Activated naive CD4-positive, alpha-beta T cell treated with anti-CD3 and anti-CD28 coated beads, Interleukin-2, amount 50 U/mL, for 72 hours (primary cell): Measurements from ENCODE around the gene PEX11B. TPM values are rescaled to one million over a fixed set of nuclear protein-coding genes. Genes with fewer than 3 reads are reported as not detected.
"Not testable (repeated sequence)": the region's sequence is repeated elsewhere in the genome, so short reads cannot be mapped to it uniquely, and the experiment has no call there.

Experiments used
- ATAC-seq, 2 donors: fragments of 150-1000 bp; cut with Tn5 transposase; 2 replicates each; pipeline ENCODE4 v1.10.0; 2021; ENCODE audit warnings: mild to moderate bottlenecking in 2 of 2, moderate library complexity in 2 of 2
- DNase-seq, 2 donors: peaks; one replicate each; pipeline ENCODE4 v3.0.0; 2021 to 2022; ENCODE audit warnings: low spot score in 2 of 2
- H3K27ac Mint-ChIP-seq, 2 donors: one replicate each; pipeline ENCODE4 v1.8.0; 2022; ENCODE audit warnings: mild to moderate bottlenecking in 2 of 2, mixed read lengths in 2 of 2
- H3K36me3 Mint-ChIP-seq, 2 donors: one replicate each; pipeline ENCODE4 v1.8.0; 2022; ENCODE audit warnings: mixed read lengths in 2 of 2
- H3K9me3 Mint-ChIP-seq, 2 donors: one replicate each; pipeline ENCODE4 v1.8.0; 2022; ENCODE audit warnings: mixed read lengths in 2 of 2
- total RNA-seq, 2 donors: library from RNA; stranded (reverse); gene quantifications; one replicate each; pipeline ENCODE4 v1.2.3, GENCODE V29; 2022

Gene PEX11B
- total RNA-seq, 2 donors from 2014 or later, result 17.9 to 36.1 TPM

DNA sequence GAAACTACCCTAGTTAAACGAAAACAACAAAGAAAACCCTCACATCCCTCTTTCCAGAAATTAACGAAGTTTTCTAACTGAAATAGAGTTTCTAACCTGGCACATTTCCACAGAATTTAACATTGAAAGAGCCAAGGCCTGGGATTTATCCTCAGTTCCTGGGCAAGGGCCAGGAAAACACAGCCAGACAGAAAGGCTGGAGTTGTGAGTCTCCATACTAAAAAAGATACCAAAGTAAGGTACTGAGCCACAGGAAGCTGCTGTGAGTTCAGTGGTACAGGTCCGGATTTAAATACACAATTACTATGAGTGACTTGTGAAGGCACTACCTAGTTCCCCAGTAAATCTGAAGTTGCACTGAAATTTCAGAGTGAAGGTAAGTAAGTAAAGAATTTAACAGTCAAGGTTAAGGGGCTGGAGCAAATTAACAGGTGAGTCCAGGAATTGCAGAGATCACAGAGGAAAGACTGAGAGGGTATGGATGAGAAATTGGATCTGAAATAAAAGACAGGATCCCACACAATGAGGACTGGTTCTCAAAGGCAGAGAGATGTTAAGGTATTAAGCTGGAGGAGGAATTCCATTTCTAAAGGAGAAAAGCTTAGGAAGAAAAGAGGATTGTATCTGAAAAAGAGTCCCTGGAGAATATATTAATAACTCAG is 38.4 kb upstream of the PEX11B start:
- DNase-seq (no peak), ATAC-seq (no peak)
- Mint-ChIP-seq H3K27ac (peak overlapping the region; percentile 39 to 73), H3K36me3 (peaks cover 7 to 11% of the 10 kb centered on the region in 2 donors), H3K9me3 (no peaks in the 10 kb centered on the region)

DNA sequence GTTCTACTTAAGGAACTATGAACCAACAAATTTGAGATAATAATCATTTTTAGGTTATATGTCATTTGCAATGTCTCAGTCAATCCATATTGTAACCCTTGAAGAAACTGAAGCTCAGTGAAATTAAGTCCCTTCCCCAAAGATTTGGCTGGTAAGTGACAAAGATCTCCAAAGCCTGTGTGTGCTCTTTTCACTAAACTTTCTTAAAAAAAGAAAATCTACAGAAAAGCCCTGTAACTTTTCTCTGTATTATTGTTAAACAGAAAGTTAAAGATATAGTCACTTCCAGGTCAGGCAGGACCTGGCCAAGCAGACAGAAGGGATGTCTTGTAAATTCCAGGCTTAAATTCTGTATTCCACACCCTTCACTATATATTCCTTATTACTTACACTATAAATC is 37.8 kb upstream of the PEX11B start:
- Mint-ChIP-seq H3K9me3 (no peaks in the 10 kb centered on the region), H3K27ac (peak overlapping the region in 1 of 2 donors; percentile 73), H3K36me3 (peaks cover 7 to 11% of the 10 kb centered on the region in 2 donors)
- no peak for ATAC-seq
- no peak for DNase-seq

- Mint-ChIP-seq H3K36me3 (peaks cover 6 to 7% of the 10 kb centered on the region in 2 donors), H3K9me3 (no peaks in the 10 kb centered on the region), H3K27ac (no peak overlapping the region)
- DNase-seq, result no peak
- no peak for ATAC-seq
Observed at GRCh38 chr1:145955436-145955835, 36.9 kb upstream of the PEX11B start.

DNA sequence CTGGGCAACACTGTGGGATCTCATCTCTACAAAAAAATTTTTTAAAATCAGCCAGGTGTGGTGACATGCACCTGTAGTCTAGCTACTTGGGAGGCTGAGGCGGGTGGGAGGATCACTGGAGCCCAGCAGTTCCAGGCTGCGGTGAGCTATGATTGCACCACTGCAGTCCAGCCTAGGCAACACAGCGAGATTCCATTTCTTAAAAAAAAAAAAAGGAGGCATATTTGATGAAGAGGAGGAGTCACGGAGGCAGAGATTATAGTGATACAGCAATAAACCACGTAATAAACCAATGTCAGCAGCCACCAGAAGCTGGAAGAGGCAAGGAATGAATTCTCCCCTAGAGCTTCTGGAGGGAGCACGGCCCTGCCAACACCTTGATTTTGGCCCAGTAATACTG is 35.3 kb upstream of the PEX11B start:
- Mint-ChIP-seq H3K9me3 (no peaks in the 10 kb centered on the region), H3K27ac (no peak overlapping the region), H3K36me3 (peaks cover 6 to 7% of the 10 kb centered on the region in 2 donors)
- ATAC-seq (no peak), DNase-seq (no peak)

DNA sequence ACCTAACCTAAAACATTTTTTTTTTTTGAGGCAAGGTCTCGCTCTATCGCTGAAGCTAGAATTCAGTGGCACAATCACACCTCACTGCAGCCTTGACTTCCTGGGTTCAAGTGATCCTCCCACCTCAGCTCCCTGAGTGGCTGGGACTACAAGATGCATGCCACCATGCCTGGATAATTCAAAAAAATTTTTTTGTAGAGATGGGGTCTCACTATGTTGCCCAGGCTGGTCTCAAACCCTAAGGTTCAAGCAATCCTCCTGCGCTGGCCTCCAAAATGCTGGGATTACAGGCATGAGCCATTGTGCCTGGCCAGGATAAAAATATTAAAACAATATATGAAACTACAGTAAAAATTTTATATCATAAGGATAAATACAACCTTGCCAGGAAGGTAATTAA is 34.4 kb upstream of the PEX11B start:
- no peak overlapping the region for H3K27ac Mint-ChIP-seq
- H3K36me3 Mint-ChIP-seq, result peaks cover 6 to 7% of the 10 kb centered on the region in 2 donors
- ATAC-seq, result no peak
- no peaks in the 10 kb centered on the region for H3K9me3 Mint-ChIP-seq
- no peak for DNase-seq

DNA sequence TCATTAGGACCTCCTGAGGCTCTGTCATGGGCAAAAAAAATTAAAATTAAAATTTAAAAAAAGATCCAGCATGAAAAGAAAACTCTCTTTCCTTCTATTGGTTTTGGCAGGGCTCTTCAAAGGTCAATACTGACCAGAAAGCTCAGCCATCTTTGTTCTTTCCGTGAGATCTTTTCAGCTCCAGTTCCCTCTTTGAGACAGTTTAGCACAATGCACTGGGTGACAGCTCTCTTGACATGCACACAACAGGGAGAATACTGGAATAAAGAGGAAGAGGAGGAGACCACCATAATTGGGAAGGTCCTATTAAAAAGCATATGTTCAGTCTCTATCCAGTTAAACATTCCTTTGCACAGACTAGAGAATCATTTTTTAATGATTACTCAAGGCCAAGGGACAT is 33.0 kb upstream of the PEX11B start:
- Mint-ChIP-seq H3K36me3 (no peaks in the 10 kb centered on the region), H3K27ac (no peak overlapping the region), H3K9me3 (no peaks in the 10 kb centered on the region)
- ATAC-seq, result no peak
- no peak for DNase-seq

- no peak overlapping the region for H3K27ac Mint-ChIP-seq
- DNase-seq, result no peak
- no peaks in the 10 kb centered on the region for H3K9me3 Mint-ChIP-seq
- H3K36me3 Mint-ChIP-seq, result no peaks in the 10 kb centered on the region
- no peak for ATAC-seq
Observed at GRCh38 chr1:145949219-145949618, 30.7 kb upstream of the PEX11B start.

DNA sequence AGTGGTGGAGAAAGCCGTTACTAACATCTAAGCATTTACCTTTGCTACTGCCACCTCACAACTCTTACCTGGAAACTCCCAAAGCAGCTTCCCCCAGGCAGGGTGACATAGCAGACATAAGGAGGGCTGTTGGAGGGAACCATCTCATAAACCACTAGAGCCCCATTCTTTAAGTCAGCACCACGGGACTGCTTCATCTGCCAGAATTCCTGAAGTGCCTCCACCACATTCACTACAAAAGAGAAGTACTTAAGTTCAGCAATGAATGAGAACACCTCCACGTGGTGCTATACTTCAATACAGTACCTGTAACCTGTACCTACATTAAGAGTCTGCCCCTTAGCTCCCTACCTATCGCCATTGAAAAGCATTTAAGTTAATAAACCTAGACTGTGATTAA is 29.0 kb upstream of the PEX11B start:
- DNase-seq, result no peak
- Mint-ChIP-seq H3K27ac (no peak overlapping the region), H3K9me3 (no peaks in the 10 kb centered on the region), H3K36me3 (no peaks in the 10 kb centered on the region)
- no peak for ATAC-seq

DNA sequence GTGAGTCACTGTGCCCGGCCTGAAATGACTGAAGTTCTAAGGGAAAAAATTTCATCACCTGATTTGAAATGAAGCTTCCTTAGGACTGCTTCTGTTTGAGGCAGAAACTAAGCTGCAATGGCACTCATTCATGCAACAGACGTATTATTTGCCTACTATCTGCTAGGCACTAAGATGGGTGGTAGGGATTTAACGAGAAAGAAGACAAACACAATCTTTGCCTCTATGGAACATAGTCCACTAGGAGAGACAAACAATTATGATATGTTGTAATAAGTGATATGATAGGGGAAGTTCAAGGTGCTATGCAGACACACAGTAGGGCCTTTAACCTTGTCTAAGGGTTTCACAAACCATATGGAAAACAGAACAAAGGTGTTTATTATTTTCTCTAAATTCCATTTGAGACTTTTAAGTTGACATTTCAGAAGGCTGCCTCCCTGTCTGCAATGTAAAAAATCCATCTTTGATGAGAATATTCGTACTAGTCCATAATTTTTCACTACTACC is 28.0 kb upstream of the PEX11B start:
- ATAC-seq (no peak), DNase-seq (no peak)
- Mint-ChIP-seq H3K9me3 (no peaks in the 10 kb centered on the region), H3K36me3 (no peaks in the 10 kb centered on the region), H3K27ac (peak overlapping the region in 1 of 2 donors; percentile 69)

GRCh38 chr1:145944532-145944931 is 26.0 kb upstream of the PEX11B start:
- H3K9me3 Mint-ChIP-seq, result no peaks in the 10 kb centered on the region
- ATAC-seq (no peak), DNase-seq (no peak)
- peak overlapping the region; percentile 57 to 72 for H3K27ac Mint-ChIP-seq
- H3K36me3 Mint-ChIP-seq, result no peaks in the 10 kb centered on the region

- no peaks in the 10 kb centered on the region for H3K36me3 Mint-ChIP-seq
- ATAC-seq (no peak), DNase-seq (no peak)
- no peak overlapping the region for H3K27ac Mint-ChIP-seq
- no peaks in the 10 kb centered on the region for H3K9me3 Mint-ChIP-seq
Observed at GRCh38 chr1:145942871-145943270, 24.4 kb upstream of the PEX11B start.

GRCh38 chr1:145942405-145942804 is 23.9 kb upstream of the PEX11B start:
- Mint-ChIP-seq H3K36me3 (no peaks in the 10 kb centered on the region), H3K9me3 (no peaks in the 10 kb centered on the region), H3K27ac (no peak overlapping the region)
- ATAC-seq, result no peak
- no peak for DNase-seq

GRCh38 chr1:145937436-145937835 is 18.9 kb upstream of the PEX11B start:
- Mint-ChIP-seq H3K27ac (no peak overlapping the region), H3K36me3 (peaks cover 0 to 9% of the 10 kb centered on the region in 2 donors), H3K9me3 (no peaks in the 10 kb centered on the region)
- ATAC-seq, result no peak
- DNase-seq, result no peak

- no peak for DNase-seq
- Mint-ChIP-seq H3K27ac (no peak overlapping the region), H3K36me3 (peaks cover 0 to 9% of the 10 kb centered on the region in 2 donors), H3K9me3 (no peaks in the 10 kb centered on the region)
- no peak for ATAC-seq
Observed at GRCh38 chr1:145936247-145936646, 17.7 kb upstream of the PEX11B start.

DNA sequence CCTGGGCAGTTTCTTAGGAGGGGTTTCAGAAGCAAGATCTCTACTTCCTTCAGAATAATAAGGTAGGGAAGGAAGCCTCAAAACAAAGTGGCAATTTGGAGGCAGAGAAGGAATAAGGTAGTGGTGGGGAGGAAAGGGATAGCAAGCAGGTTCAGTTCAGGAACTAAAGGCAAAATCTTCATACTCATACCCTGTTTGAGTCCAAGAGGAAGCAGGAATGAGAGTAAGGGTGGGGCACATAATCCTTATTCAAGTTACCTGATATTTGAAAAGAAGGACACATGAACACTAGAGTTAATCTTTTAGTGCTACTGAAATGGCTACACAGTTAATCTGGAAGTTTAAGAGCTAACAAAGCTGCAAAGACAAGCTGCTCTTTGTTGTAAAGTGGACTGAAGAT is 17.2 kb upstream of the PEX11B start:
- Mint-ChIP-seq H3K9me3 (no peaks in the 10 kb centered on the region), H3K36me3 (peaks cover 0 to 13% of the 10 kb centered on the region in 2 donors), H3K27ac (no peak overlapping the region)
- DNase-seq (no peak), ATAC-seq (no peak)

- peak in 1 of 2 donors; percentile 25 for DNase-seq
- H3K9me3 Mint-ChIP-seq, ATAC-seq: not testable (repeated sequence)
- Mint-ChIP-seq H3K36me3 (peaks cover 0 to 16% of the 10 kb centered on the region in 2 donors), H3K27ac (peak overlapping the region; percentile 37 to 82)
Observed at GRCh38 chr1:145932522-145933009, 14.0 kb upstream of the PEX11B start.

GRCh38 chr1:145927916-145928643 is 9.6 kb upstream of the PEX11B start:
- Mint-ChIP-seq H3K36me3 (peaks cover 0 to 10% of the 10 kb centered on the region in 2 donors), H3K27ac (peak overlapping the region in 1 of 2 donors; percentile 92)
- DNase-seq, result no peak

More at GRCh38 chr1:145927916-145928643, 9.6 kb upstream of the PEX11B start:
- no peaks in the 10 kb centered on the region for H3K9me3 Mint-ChIP-seq
- no peak for ATAC-seq
